Brain microvascular endothelial cell (primary cell): Measurements from ENCODE around the gene ZNF346.
A peak's percentile ranks its signal among the peaks of the same experiment; 100 is the strongest.

ENCODE experiments used
- DNase-seq: peaks from one replicate; pipeline ENCODE4 v3.0.0-alpha.2; 2020
- H3K27ac ChIP-seq: fragments of 250-450 bp; sonication (Bioruptor Pico); 2 replicates; pipeline ENCODE4 v1.5.1; 2020; ENCODE audit warnings: mild to moderate bottlenecking, moderate library complexity
- H3K27me3 ChIP-seq: fragments of 250-450 bp; sonication (Bioruptor Pico); replicated peaks from 2 replicates; pipeline ENCODE4 v1.5.1; 2020; ENCODE audit warnings: mild to moderate bottlenecking
- H3K36me3 ChIP-seq: fragments of 250-450 bp; sonication (Bioruptor Pico); replicated peaks from 2 replicates; pipeline ENCODE4 v1.5.1; 2020; ENCODE audit warnings: mild to moderate bottlenecking
- H3K4me3 ChIP-seq: 2 replicates; pipeline ENCODE4 v1.5.1; 2011; ENCODE audit warnings: low read depth, mild to moderate bottlenecking, control low read depth, low read length, moderate library complexity
- CTCF ChIP-seq: IDR thresholded peaks from 2 replicates; pipeline ENCODE4 v1.5.1; 2011; ENCODE audit warnings: low read depth, mild to moderate bottlenecking, moderate library complexity, low read length, control low read depth, inconsistent platforms; ENCODE audit errors: missing control alignments
- in situ Hi-C: cut with HindIII; loops from 2 replicates; pipeline ENCODE4 v1.10.0; 2017; ENCODE audit warnings: low sequenced_read_pairs, low pct_ligation_motif_present

Gene ZNF346

GRCh38 chr5:177066224-177066623, 43.7 kb downstream of the ZNF346 start:
- Histone ChIP-seq H3K36me3 (peaks cover 6% of the 10 kb centered on the region), H3K27ac (no peak overlapping the region), H3K27me3 (no peaks in the 10 kb centered on the region), H3K4me3 (no peak overlapping the region)
- no peak for DNase-seq
- TF ChIP-seq CTCF = no peak
- in situ Hi-C loops = no loop called here

- no peak for TF ChIP-seq CTCF
- Histone ChIP-seq H3K4me3 (no peak overlapping the region), H3K36me3 (peaks cover 6% of the 10 kb centered on the region), H3K27ac (no peak overlapping the region), H3K27me3 (no peaks in the 10 kb centered on the region)
- DNase-seq = no peak
- in situ Hi-C loops = no loop called here
These were observed 45.0 kb downstream of the ZNF346 start for GRCh38 chr5:177067503-177067902.

GRCh38 chr5:177070536-177071191, 48.2 kb downstream of the ZNF346 start:
- no peak for TF ChIP-seq CTCF
- H3K27ac ChIP-seq = no peak overlapping the region
- DNase-seq = no peak
- no peak overlapping the region for H3K4me3 ChIP-seq
- H3K36me3 ChIP-seq = no peaks in the 10 kb centered on the region
- H3K27me3 ChIP-seq = no peaks in the 10 kb centered on the region
- in situ Hi-C loops = no loop called here

- no peaks in the 10 kb centered on the region for H3K27me3 ChIP-seq
- peak; percentile 87 for TF ChIP-seq CTCF
- H3K27ac ChIP-seq = no peak overlapping the region
- H3K36me3 ChIP-seq = no peaks in the 10 kb centered on the region
- H3K4me3 ChIP-seq = no peak overlapping the region
- peak; percentile 91 for DNase-seq
- in situ Hi-C loops = no loop called here
These were observed 49.3 kb downstream of the ZNF346 start for GRCh38 chr5:177071666-177072385.

GRCh38 chr5:177077335-177077734, 54.8 kb downstream of the ZNF346 start:
- no peak for DNase-seq
- H3K36me3 ChIP-seq = no peaks in the 10 kb centered on the region
- in situ Hi-C loops = no loop called here
- no peak overlapping the region for H3K27ac ChIP-seq
- H3K27me3 ChIP-seq = no peaks in the 10 kb centered on the region
- no peak overlapping the region for H3K4me3 ChIP-seq
- no peak for TF ChIP-seq CTCF
